A549 (cell line): ENCODE measurements around the gene POLE3. TPM values are rescaled to one million over a fixed set of nuclear protein-coding genes. Genes with fewer than 3 reads are reported as not detected.
"Not testable (repeated sequence)": the region's sequence is repeated elsewhere in the genome, so short reads cannot be mapped to it uniquely, and the experiment has no call there.

Experiments
- ATAC-seq, 2 experiments: fragments of 200-7000 bp in 1 of 2; fragments of >200 bp in 1 of 2; cut with Nextera tagmentation in 1 of 2; cut with Tn5 transposase in 1 of 2; 3 replicates each; pipeline versions ENCODE4 v1.8.0 to v1.9.1; 2018 to 2020; ENCODE audit warnings: mild to moderate bottlenecking in 1 of 2, moderate library complexity in 1 of 2
- CTCF ChIA-PET: fragments of 300-600 bp; sonication (Branson Sonifier 250); formaldehyde crosslinking; extraction: SDS; loops from one replicate; lab custom pipeline; 2021; ENCODE audit warnings: antibody characterized with exemption, inconsistent platforms; lab: Yijun Ruan, JAX
- POLR2A ChIA-PET: fragments of 350-600 bp; formaldehyde crosslinking; extraction: SDS; loops from one replicate; lab custom pipeline; 2021; ENCODE audit warnings: antibody characterized with exemption, inconsistent platforms; lab: Yijun Ruan, JAX
- DNase-seq, 2 experiments: peaks; one replicate each; pipeline versions ENCODE4 v3.0.0 to v3.0.0-alpha.2; 2011 to 2016; ENCODE audit warnings: low read depth in 1 of 2, low spot score in 1 of 2
- FAIRE-seq: peaks from 2 replicates; lab custom pipeline; 2011; peaks lifted over from hg19 to GRCh38; lab: Jason Lieb, UNC
- H3K27ac ChIP-seq, 2 experiments: fragments of >200 bp; sonication (Bioruptor Twin); formaldehyde crosslinking; 3 replicates each; pipeline ENCODE4 v1.5.1; 2016 to 2017
- H3K4me1 ChIP-seq: fragments of >200 bp; sonication (Bioruptor Twin); formaldehyde crosslinking; 3 replicates; pipeline ENCODE4 v1.6.1; 2016
- H3K4me2 ChIP-seq: fragments of >200 bp; sonication (Bioruptor Twin); formaldehyde crosslinking; 3 replicates; pipeline ENCODE4 v1.6.1; 2016
- H3K4me3 ChIP-seq: fragments of >200 bp; sonication (Bioruptor Twin); formaldehyde crosslinking; 3 replicates; pipeline ENCODE4 v1.5.1; 2016
- H3K9me3 ChIP-seq: fragments of >200 bp; sonication (Bioruptor Twin); formaldehyde crosslinking; 3 replicates; pipeline ENCODE4 v1.6.1; 2016
- CBX2 ChIP-seq: fragments of 200-600 bp; sonication (generic); IDR thresholded peaks from 2 replicates; pipeline ENCODE4 v1.6.1; 2016; ENCODE audit warnings: low read depth, mild to moderate bottlenecking, borderline replicate concordance
- EHF ChIP-seq: fragments of 250-450 bp; sonication (Bioruptor Pico); IDR thresholded peaks from 2 replicates; pipeline ENCODE4 v1.5.0; 2020; ENCODE audit warnings: mild to moderate bottlenecking
- EHMT2 ChIP-seq: fragments of 200-600 bp; sonication (generic); IDR thresholded peaks from 2 replicates; pipeline ENCODE4 v1.6.1; 2016; ENCODE audit warnings: antibody characterized with exemption, low read depth, mild to moderate bottlenecking, moderate library complexity
- EP300 ChIP-seq, 2 experiments: fragments of >200 bp; sonication (Bioruptor Twin); formaldehyde crosslinking; IDR thresholded peaks; 2 replicates in 1 of 2; 3 replicates in 1 of 2; pipeline ENCODE4 v1.6.1; 2016 to 2017
- FOSB ChIP-seq: fragments of 250-450 bp; sonication (Bioruptor Pico); IDR thresholded peaks from 2 replicates; pipeline ENCODE4 v1.5.0; 2020; ENCODE audit warnings: mild to moderate bottlenecking, moderate library complexity
- FOSL2 ChIP-seq, 2 experiments: fragments of 450-650 bp in 1 of 2; fragments of >200 bp in 1 of 2; sonication (Bioruptor Twin) in 1 of 2; formaldehyde crosslinking; IDR thresholded peaks; 2 replicates each; pipeline versions ENCODE4 v1.5.0 to v1.6.1; 2016 to 2020; ENCODE audit warnings: mild to moderate bottlenecking in 1 of 2, moderate library complexity in 1 of 2
- HOXA7 ChIP-seq: fragments of 250-450 bp; sonication (Bioruptor Pico); IDR thresholded peaks from 2 replicates; pipeline ENCODE4 v1.5.0; 2020; ENCODE audit warnings: mild to moderate bottlenecking, moderate library complexity
- HOXB13 ChIP-seq: fragments of 250-450 bp; sonication (Bioruptor Pico); IDR thresholded peaks from 2 replicates; pipeline ENCODE4 v1.5.0; 2020; ENCODE audit warnings: low read depth, mild to moderate bottlenecking, moderate library complexity
- KDM5A ChIP-seq: fragments of 200-600 bp; sonication (generic); IDR thresholded peaks from 2 replicates; pipeline ENCODE4 v1.6.1; 2016; ENCODE audit warnings: antibody characterized with exemption, mild to moderate bottlenecking
- MYC ChIP-seq: IDR thresholded peaks from 2 replicates; pipeline ENCODE4 v1.6.1; 2012; ENCODE audit warnings: mild to moderate bottlenecking, inconsistent platforms, low read length, improper control_type of control experiment, borderline replicate concordance
- NPAS2 ChIP-seq: fragments of 250-450 bp; sonication (Bioruptor Pico); IDR thresholded peaks from 2 replicates; pipeline ENCODE4 v1.8.0; 2022; ENCODE audit warnings: mild to moderate bottlenecking, moderate library complexity, borderline replicate concordance
- NR3C1 ChIP-seq: fragments of >200 bp; sonication (Bioruptor Twin); formaldehyde crosslinking; IDR thresholded peaks from 3 replicates; pipeline ENCODE4 v1.6.1; 2017
- PHF8 ChIP-seq: fragments of 200-600 bp; sonication (generic); IDR thresholded peaks from 2 replicates; pipeline ENCODE4 v1.6.1; 2016; ENCODE audit warnings: low read depth, mild to moderate bottlenecking, antibody characterized with exemption, moderate library complexity, borderline replicate concordance
- RARB ChIP-seq: fragments of 250-450 bp; sonication (Bioruptor Pico); IDR thresholded peaks from 2 replicates; pipeline ENCODE4 v1.8.0; 2021; ENCODE audit warnings: mild to moderate bottlenecking, moderate library complexity
- SMC3 ChIP-seq: fragments of >200 bp; sonication (Bioruptor Twin); formaldehyde crosslinking; IDR thresholded peaks from 3 replicates; pipeline ENCODE4 v1.6.1; 2018; ENCODE audit warnings: inconsistent platforms
- ZNF302 ChIP-seq: fragments of 250-450 bp; sonication (Bioruptor Pico); IDR thresholded peaks from 2 replicates; pipeline ENCODE4 v1.9.0; 2021; ENCODE audit warnings: inconsistent platforms, mild to moderate bottlenecking, moderate library complexity
- WGBS: methylation state at CpG from one replicate; pipeline ENCODE4 v1.1.6; 2017; ENCODE audit errors: missing lambda C conversion rate; 5-methylcytosine and 5-hydroxymethylcytosine counted together
- polyA plus RNA-seq, 4 experiments: library from polyadenylated mRNA; depleted of rRNA in 3 of 4; stranded (reverse); fragments of >200 nt; fragmentation: RNase III in 1 of 4; extraction: RNeasy Plus Mini Kit Qiagen cat#74134 plus additional on column Dnase treatment in 1 of 4; gene quantifications; 2 replicates in 3 of 4; 3 replicates in 1 of 4; pipeline ENCODE4 v1.2.3, GENCODE V29; 2011 to 2017
- TF ChIP-seq, protein P1 (sequence below): fragments of 250-450 bp; sonication (Bioruptor Pico); IDR thresholded peaks from 2 replicates; pipeline ENCODE4 v1.5.0; 2021; ENCODE audit warnings: mild to moderate bottlenecking, moderate library complexity, borderline replicate concordance
- TF ChIP-seq, protein P2 (sequence below): IDR thresholded peaks from 2 replicates; pipeline ENCODE4 v1.6.1; 2012
- TF ChIP-seq, protein P3 (sequence below): IDR thresholded peaks from 2 replicates; pipeline ENCODE4 v1.6.1; 2012

Gene POLE3
- polyA plus RNA-seq, 2 of the 4 experiments (the other 2 are of a cell fraction), result 92.2 to 143 TPM

DNA sequence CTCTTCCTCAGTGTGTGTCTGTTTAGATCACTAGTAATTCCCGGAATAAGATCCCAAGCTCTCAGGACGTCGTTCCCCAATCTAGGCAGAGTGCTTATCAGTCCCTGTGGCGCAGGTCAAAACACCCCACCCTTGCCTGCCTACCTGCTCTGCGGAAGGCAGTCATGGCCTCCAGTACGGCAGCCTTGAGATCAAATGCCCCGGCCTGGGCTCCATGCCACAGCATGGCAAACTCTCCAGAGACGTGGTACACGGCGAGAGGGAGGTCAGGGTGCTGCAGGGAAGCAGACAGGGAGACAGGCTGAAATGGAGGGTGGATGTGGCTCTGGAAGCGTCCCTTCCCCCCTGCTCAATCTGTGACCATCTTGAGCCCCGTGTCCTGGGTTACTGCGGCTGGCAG lies 21.6 kb downstream of the POLE3 start (continued):
- TF ChIP-seq, protein P1, sequence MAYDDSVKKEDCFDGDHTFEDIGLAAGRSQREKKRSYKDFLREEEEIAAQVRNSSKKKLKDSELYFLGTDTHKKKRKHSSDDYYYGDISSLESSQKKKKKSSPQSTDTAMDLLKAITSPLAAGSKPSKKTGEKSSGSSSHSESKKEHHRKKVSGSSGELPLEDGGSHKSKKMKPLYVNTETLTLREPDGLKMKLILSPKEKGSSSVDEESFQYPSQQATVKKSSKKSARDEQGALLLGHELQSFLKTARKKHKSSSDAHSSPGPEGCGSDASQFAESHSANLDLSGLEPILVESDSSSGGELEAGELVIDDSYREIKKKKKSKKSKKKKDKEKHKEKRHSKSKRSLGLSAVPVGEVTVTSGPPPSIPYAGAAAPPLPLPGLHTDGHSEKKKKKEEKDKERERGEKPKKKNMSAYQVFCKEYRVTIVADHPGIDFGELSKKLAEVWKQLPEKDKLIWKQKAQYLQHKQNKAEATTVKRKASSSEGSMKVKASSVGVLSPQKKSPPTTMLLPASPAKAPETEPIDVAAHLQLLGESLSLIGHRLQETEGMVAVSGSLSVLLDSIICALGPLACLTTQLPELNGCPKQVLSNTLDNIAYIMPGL (CRISPR knock-in tag), result no peak

DNA sequence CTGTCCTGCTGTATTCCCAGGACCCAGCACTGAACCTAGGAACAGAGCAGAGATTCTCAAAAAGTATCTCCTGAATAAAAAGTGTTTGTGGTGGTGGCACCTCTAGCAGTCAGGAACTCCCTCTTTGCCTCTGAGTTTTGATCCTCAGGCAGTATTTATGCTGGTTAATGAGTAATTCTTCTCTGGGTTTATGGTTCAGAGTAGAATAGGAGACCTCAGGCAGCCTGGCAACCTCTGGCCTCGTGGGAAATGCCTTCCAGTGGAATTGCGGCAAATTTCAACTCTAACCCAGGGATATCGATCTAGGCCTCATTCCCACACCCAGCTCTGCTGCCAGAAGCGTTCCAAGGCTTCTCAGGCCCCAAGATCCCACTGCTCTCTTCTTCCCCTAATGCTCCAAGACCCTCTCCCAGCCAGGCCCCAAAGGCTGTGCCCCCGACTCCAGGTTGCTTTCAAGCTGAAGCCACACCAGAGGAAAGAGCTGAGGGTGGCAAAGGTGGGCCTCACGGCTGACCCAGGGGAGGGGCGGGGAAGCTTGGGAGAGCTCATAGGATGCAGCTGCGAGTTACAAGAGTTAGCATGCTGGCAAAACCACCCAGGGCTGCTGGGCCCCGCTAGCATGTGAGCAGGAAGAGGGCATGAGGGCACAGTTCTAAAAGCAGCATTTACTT lies 22.8 kb downstream of the POLE3 start:
- WGBS, result 59% methylated on average over 8 of the region's 9 CpGs
- H3K4me1 ChIP-seq, result 0 out of 3 replicates have a peak, but pooled peaks cover 4% of the 10 kb centered on the region
- no peak overlapping the region for H3K27ac ChIP-seq
- no peaks in the 10 kb centered on the region for H3K9me3 ChIP-seq
- no peak for DNase-seq
- ChIA-PET CTCF (interaction anchor here (1.0 to 8.2 kb wide), 4 partner anchors 14 to 78 kb away, joined by 3 to 51 read pairs (median 3); partner anchors contain the start of gene ALAD), POLR2A (interaction anchor here (1.0 kb wide), 2 partner anchors 11 to 22 kb away, joined by 3 to 4 read pairs; partner anchors contain the start of genes C9orf43, HDHD3 and POLE3)
- TF ChIP-seq SMC3, result no peak
- TF ChIP-seq MYC, result no peak
- TF ChIP-seq, protein P2, sequence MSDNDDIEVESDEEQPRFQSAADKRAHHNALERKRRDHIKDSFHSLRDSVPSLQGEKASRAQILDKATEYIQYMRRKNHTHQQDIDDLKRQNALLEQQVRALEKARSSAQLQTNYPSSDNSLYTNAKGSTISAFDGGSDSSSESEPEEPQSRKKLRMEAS, result no peak
- no peak for TF ChIP-seq RARB (CRISPR knock-in tag)
- no peak for TF ChIP-seq ZNF302
- no peak for TF ChIP-seq EP300 (IDR thresholded peaks at IDR 0.05)
- no peak for TF ChIP-seq EHF (CRISPR knock-in tag)
- TF ChIP-seq FOSL2 (IDR thresholded peaks at IDR 0.05), result no peak
- no peak for TF ChIP-seq FOSL2 (CRISPR knock-in tag; IDR thresholded peaks at IDR 0.05)
- peak; percentile 35 to 49; a peak in 2 of 6 replicates for ATAC-seq
- H3K4me2 ChIP-seq, result no peak overlapping the region
- no peak overlapping the region for H3K4me3 ChIP-seq
- no peak for FAIRE-seq

DNA sequence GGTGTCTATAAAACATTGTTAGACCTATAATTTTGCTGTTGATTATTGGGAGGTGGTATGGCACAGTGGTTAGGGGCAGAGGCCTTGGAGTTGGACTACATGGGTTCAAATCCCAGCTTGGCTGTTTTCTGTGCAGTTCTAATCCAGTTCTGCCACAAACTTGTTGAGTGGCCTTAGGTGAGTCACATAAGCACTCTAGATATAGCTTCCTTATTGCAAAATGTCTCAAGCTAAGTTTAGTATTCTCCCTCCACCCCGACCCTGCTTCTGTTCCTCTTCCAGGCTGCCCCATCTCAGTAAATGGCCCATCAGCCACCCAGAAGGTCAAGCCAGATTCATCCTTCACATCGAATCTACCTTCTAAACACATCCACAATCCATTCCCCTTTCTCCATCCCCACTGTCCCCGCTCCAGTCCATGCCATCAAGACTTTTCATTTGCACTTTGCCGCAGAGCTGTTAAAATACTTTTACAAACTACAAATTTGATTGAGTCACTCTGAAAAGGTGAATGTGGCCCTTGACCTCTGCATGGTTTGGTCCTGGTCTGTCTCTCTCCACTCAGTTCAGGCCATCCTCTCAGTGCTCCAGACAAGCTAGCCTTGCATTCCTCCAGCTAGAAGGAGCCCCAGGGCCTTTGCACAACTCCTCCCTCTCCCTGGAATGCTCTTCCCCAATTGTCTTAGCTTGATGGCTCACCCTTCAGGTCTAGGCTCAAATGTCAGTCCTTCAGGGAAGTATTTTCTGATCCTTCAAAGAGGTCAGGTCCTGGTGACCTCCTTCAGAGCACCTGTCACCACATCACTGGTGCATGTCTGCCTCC lies 23.7 kb downstream of the POLE3 start:
- FAIRE-seq, result no peak
- DNase-seq, result no peak
- TF ChIP-seq HOXB13 (CRISPR knock-in tag), result no peak
- no peak for TF ChIP-seq HOXA7
- TF ChIP-seq NPAS2, result no peak
- TF ChIP-seq KDM5A, result no peak
- TF ChIP-seq CBX2, result no peak
- no peak for TF ChIP-seq NR3C1
- TF ChIP-seq, all 56 proteins: peak for 0
- Histone ChIP-seq H3K9me3 (no peaks in the 10 kb centered on the region), H3K4me3 (no peak overlapping the region), H3K4me2 (no peak overlapping the region), H3K27ac (no peak overlapping the region), H3K4me1 (0 out of 3 replicates have a peak, but pooled peaks cover 4% of the 10 kb centered on the region)
- 77% methylated on average over 4 of the region's 4 CpGs for WGBS
- no peak for ATAC-seq
- POLR2A ChIA-PET, result interaction anchor here (1.0 kb wide), 2 partner anchors 10 to 23 kb away, joined by 3 to 4 read pairs; partner anchors contain the start of genes C9orf43, HDHD3 and POLE3
- CTCF ChIA-PET, result interaction anchor here (1.0 to 8.2 kb wide), 5 partner anchors 11 to 77 kb away, joined by 3 to 51 read pairs (median 3); partner anchors contain the start of gene ALAD

DNA sequence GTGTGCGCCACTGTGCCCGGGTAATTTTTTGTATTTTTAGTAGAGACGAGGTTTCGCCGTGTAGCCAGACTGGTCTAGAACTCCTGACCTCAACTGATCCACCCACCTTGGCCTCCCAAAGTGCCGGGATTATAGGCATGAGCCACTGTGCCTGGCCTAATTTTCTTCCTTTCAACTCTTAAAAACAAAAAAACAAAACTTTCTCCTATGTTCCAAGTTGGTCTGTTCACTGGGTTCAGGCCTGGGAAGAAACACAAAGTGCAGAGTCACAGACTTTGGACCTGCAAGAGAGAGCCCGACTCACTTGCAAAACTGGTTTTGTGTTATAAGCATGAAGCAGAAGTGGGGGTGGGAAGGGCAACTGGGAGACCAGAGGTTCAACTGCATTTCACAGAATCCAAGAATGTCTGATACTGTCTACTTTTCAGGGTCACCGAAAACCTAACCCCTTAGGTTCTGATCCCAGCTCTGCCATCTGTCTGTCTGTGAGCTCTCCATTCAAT lies 28.5 kb downstream of the POLE3 start:
- TF ChIP-seq HOXA7, result no peak
- TF ChIP-seq RARB (CRISPR knock-in tag), result no peak
- TF ChIP-seq PHF8, result no peak
- TF ChIP-seq FOSL2 (IDR thresholded peaks at IDR 0.05), result no peak
- TF ChIP-seq FOSL2 (CRISPR knock-in tag; IDR thresholded peaks at IDR 0.05), result no peak
- TF ChIP-seq EHMT2, result no peak
- no peak for TF ChIP-seq FOSB
- no peak for TF ChIP-seq ZNF302
- no peak for TF ChIP-seq EP300 (IDR thresholded peaks at IDR 0.05)
- TF ChIP-seq NR3C1, result no peak
- TF ChIP-seq, protein P1 (CRISPR knock-in tag), result no peak
- TF ChIP-seq, protein P3, sequence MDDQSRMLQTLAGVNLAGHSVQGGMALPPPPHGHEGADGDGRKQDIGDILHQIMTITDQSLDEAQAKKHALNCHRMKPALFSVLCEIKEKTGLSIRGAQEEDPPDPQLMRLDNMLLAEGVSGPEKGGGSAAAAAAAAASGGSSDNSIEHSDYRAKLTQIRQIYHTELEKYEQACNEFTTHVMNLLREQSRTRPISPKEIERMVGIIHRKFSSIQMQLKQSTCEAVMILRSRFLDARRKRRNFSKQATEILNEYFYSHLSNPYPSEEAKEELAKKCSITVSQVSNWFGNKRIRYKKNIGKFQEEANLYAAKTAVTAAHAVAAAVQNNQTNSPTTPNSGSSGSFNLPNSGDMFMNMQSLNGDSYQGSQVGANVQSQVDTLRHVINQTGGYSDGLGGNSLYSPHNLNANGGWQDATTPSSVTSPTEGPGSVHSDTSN, result no peak
- Histone ChIP-seq H3K4me1 (0 out of 3 replicates have a peak, but pooled peaks cover 8% of the 10 kb centered on the region), H3K4me3 (no peak overlapping the region), H3K4me2 (no peak overlapping the region), H3K9me3 (no peaks in the 10 kb centered on the region), H3K27ac (no peak overlapping the region)
- no peak for DNase-seq
- WGBS, result 88% methylated on average over 8 of the region's 8 CpGs
- CTCF ChIA-PET, result interaction anchor here (1.0 kb wide), 1 partner anchor 19 kb away, joined by 3 read pairs; the partner anchor contains the start of gene ALAD
- ATAC-seq, result no peak
- no peak for FAIRE-seq
- POLR2A ChIA-PET, result no interaction called here

DNA sequence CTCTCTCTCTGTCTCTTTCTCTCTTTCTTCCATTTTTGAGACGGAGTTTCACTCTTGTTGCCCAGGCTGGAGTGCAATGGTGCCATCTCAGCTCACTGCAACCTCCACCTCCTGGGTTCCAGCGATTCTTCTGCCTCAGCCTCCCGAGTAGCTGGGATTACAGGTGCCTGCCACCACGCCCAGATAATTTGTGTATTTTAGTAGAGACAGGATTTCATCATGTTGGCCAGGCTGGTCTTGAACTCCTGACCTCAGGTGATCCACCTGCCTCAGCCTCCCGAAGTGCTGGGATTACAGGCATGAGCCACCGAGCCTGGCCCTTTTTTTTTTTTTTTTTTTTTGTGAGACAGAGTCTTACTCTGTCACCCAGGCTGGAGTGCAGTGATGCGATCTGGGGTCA lies 29.0 kb downstream of the POLE3 start:
- H3K4me1 ChIP-seq, H3K4me3 ChIP-seq, ATAC-seq, H3K27ac ChIP-seq, DNase-seq, H3K4me2 ChIP-seq, H3K9me3 ChIP-seq, FAIRE-seq: not testable (repeated sequence)
- POLR2A ChIA-PET, result interaction anchor here (0.6 kb wide), 1 partner anchor 41 kb away, joined by 5 read pairs; the partner anchor contains the start of gene WDR31
- CTCF ChIA-PET, result interaction anchor here (0.6 to 1.0 kb wide), 2 partner anchors 19 to 277 kb away, joined by 3 read pairs; partner anchors contain the start of gene ALAD
- 74% methylated on average over 7 of the region's 7 CpGs for WGBS
